GM12892 (cell line): ENCODE data around the gene SLC4A2.

Source experiments
- POLR2A ChIP-seq: IDR thresholded peaks from 2 replicates; pipeline ENCODE4 v1.6.1; 2011; ENCODE audit warnings: low read depth, low read length, control low read depth
- POLR2AphosphoS5 ChIP-seq: IDR thresholded peaks from 2 replicates; pipeline ENCODE4 v1.6.1; 2011; ENCODE audit warnings: low read depth, low read length, control low read depth

- TF ChIP-seq POLR2A (peak; percentile 35; the same call in 1 of the 2 replicates), POLR2AphosphoS5 (no peak)
Observed at GRCh38 chr7:151059367-151060112, at the start of gene SLC4A2.
